Measurements from ENCODE around the gene ANGEL1.

The ANGEL1 gene

GRCh38 chr14:76742966-76743365 lies 69.7 kb downstream of the ANGEL1 start:
- TF ChIP-seq CTCF (IDR thresholded peaks at IDR 0.05; ENCODE audit: insufficient read depth, low read length) (no peak), POLR2AphosphoS5 (IDR thresholded peaks at IDR 0.05; ENCODE audit: low read depth) (no peak), SPI1 (IDR thresholded peaks at IDR 0.05; ENCODE audit: borderline replicate concordance, low read depth) (no peak), GABPA (IDR thresholded peaks at IDR 0.05; ENCODE audit: low read depth) (no peak)
- TF ChIP-seq, protein P1, sequence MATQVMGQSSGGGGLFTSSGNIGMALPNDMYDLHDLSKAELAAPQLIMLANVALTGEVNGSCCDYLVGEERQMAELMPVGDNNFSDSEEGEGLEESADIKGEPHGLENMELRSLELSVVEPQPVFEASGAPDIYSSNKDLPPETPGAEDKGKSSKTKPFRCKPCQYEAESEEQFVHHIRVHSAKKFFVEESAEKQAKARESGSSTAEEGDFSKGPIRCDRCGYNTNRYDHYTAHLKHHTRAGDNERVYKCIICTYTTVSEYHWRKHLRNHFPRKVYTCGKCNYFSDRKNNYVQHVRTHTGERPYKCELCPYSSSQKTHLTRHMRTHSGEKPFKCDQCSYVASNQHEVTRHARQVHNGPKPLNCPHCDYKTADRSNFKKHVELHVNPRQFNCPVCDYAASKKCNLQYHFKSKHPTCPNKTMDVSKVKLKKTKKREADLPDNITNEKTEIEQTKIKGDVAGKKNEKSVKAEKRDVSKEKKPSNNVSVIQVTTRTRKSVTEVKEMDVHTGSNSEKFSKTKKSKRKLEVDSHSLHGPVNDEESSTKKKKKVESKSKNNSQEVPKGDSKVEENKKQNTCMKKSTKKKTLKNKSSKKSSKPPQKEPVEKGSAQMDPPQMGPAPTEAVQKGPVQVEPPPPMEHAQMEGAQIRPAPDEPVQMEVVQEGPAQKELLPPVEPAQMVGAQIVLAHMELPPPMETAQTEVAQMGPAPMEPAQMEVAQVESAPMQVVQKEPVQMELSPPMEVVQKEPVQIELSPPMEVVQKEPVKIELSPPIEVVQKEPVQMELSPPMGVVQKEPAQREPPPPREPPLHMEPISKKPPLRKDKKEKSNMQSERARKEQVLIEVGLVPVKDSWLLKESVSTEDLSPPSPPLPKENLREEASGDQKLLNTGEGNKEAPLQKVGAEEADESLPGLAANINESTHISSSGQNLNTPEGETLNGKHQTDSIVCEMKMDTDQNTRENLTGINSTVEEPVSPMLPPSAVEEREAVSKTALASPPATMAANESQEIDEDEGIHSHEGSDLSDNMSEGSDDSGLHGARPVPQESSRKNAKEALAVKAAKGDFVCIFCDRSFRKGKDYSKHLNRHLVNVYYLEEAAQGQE (IDR thresholded peaks at IDR 0.05; ENCODE audit: insufficient replicate concordance, low read depth) = no peak
- peak; percentile 42 to 67 for DNase-seq (ENCODE audit: low read depth in 1 of 2, low spot score in 1 of 2)
- no peak overlapping the region for H3K4me3 ChIP-seq (replicated peaks; ENCODE audit: insufficient read depth, low read length)
- H3K27me3 ChIP-seq (ENCODE audit: insufficient read depth, poor library complexity, severe bottlenecking) = no peaks in the 10 kb centered on the region
- no peak overlapping the region for H3K27ac ChIP-seq (replicated peaks)

DNA sequence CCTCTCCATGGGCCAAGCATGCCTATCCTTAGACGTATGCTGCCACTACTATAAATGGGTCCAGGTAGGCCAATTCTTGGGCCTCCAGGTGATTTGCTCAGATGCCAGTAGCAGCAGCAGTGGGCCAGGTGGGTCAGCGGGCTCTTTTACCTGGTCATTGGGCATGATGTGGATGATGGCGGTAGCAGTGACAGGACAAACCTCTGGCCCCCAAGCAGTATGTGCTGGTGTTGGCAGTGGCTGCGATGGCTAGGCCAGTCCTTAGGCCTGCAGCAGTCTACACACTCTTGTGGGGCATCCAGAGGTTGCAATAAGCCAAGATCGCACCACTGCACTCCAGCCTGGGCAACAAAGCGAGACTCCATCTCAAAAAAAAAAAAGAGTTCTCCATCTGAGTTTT lies 70.5 kb downstream of the ANGEL1 start:
- H3K4me3 ChIP-seq (replicated peaks; ENCODE audit: insufficient read depth, low read length) = no peak overlapping the region
- DNase-seq (ENCODE audit: low read depth in 1 of 2, low spot score in 1 of 2) = no peak
- no peak overlapping the region for H3K27ac ChIP-seq (replicated peaks)
- no peaks in the 10 kb centered on the region for H3K27me3 ChIP-seq (ENCODE audit: insufficient read depth, poor library complexity, severe bottlenecking)
- TF ChIP-seq, protein P1 (IDR thresholded peaks at IDR 0.05; ENCODE audit: insufficient replicate concordance, low read depth) = no peak
- no peak for TF ChIP-seq CTCF (IDR thresholded peaks at IDR 0.05; ENCODE audit: insufficient read depth, low read length)
- TF ChIP-seq POLR2AphosphoS5 (IDR thresholded peaks at IDR 0.05; ENCODE audit: low read depth) = no peak
- TF ChIP-seq GABPA (IDR thresholded peaks at IDR 0.05; ENCODE audit: low read depth) = no peak
- no peak for TF ChIP-seq SPI1 (IDR thresholded peaks at IDR 0.05; ENCODE audit: borderline replicate concordance, low read depth)

DNA sequence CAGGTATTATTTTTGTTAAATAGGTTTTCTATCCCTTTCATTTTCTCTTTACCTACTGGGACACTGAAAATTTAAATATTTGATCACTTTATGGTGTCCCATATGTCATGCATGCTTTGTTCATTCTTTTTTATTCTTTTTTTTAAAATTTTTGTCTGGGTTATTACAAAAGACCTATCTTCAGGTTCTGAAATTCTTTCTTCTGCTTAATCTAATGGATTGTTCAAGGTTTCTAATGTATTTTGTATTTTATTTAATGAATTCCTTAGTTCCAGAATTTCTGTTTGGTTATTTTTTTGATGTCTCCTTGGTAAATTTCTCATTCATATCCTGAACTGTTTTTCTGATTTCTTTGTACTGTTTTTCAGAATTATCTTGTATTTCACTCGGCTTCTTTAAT lies 71.6 kb downstream of the ANGEL1 start:
- Histone ChIP-seq H3K27ac (replicated peaks) (no peak overlapping the region), H3K27me3 (ENCODE audit: insufficient read depth, poor library complexity, severe bottlenecking) (no peaks in the 10 kb centered on the region), H3K4me3 (replicated peaks; ENCODE audit: insufficient read depth, low read length) (no peak overlapping the region)
- DNase-seq (ENCODE audit: low read depth in 1 of 2, low spot score in 1 of 2) = no peak
- no peak for TF ChIP-seq CTCF (IDR thresholded peaks at IDR 0.05; ENCODE audit: insufficient read depth, low read length)
- TF ChIP-seq, protein P1 (IDR thresholded peaks at IDR 0.05; ENCODE audit: insufficient replicate concordance, low read depth) = no peak
- TF ChIP-seq GABPA (IDR thresholded peaks at IDR 0.05; ENCODE audit: low read depth) = no peak
- no peak for TF ChIP-seq POLR2AphosphoS5 (IDR thresholded peaks at IDR 0.05; ENCODE audit: low read depth)
